ENCODE measurements around the gene ATF4.

DNA sequence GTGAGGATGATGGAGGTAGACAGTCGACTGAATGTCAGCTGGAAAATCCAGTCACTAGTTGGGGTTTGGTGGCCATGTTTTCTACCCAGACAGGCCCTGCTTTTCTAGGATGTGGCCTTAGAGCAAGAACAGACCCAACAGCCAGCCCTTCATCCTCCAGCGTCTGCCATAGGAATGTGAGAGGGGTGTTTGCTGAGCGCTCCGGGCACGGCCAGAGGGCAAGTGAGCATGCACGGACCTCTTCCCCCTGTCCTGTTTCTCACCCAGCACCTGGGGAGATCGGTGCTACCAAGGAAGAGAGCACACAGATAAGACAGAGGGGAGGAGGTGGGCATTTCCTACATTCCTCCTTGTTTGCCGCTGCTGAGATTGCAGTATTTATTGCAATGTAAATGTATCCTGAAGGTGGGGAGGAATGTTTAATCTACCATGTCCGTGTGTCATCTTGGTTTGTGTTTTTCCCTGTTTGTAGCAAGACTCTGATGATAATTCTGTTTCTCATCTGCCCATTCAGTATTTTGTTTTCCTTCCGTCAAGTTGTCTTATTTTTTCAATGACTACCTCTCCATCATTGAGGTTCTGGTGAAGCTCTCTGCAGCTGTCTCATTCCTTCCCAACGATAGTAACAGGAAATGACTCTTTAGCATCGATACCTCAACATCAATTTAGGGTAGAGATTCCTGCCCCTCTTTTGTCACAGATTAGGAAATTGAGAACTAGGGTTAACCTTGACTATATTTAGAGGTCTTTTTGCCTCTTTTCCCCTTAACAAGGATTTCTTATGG lies 4.9 kb upstream of the ATF4 start:
- no peak for TF ChIP-seq CTCF (IDR thresholded peaks at IDR 0.05 in 2 of 3, conservative IDR thresholded peaks at IDR 0.05 in 1 of 3; ENCODE audit: borderline replicate concordance in 1 of 3, insufficient read depth in 1 of 3, low read depth in 2 of 3, low read length in 2 of 3)
- no peak for TF ChIP-seq ZBTB33 (IDR thresholded peaks at IDR 0.05; ENCODE audit: extremely low read depth, insufficient replicate concordance, low read length)
- TF ChIP-seq, protein P1, sequence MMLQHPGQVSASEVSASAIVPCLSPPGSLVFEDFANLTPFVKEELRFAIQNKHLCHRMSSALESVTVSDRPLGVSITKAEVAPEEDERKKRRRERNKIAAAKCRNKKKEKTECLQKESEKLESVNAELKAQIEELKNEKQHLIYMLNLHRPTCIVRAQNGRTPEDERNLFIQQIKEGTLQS (IDR thresholded peaks at IDR 0.05), result no peak
